ENCODE data around the gene MEGF11.

Gene MEGF11

GRCh38 chr15:66016199-66016598 is 237.4 kb downstream of the MEGF11 start:
- DNase-seq (ENCODE audit: low read depth in 1 of 2, low spot score in 1 of 2), result no peak
- Histone ChIP-seq H3K27ac (replicated peaks) (no peak overlapping the region), H3K27me3 (ENCODE audit: insufficient read depth, poor library complexity, severe bottlenecking) (peaks cover 7% of the 10 kb centered on the region), H3K4me3 (replicated peaks; ENCODE audit: insufficient read depth, low read length) (no peak overlapping the region)
- TF ChIP-seq REST (IDR thresholded peaks at IDR 0.05; ENCODE audit: insufficient replicate concordance, low read depth) (no peak), CTCF (IDR thresholded peaks at IDR 0.05; ENCODE audit: insufficient read depth, low read length) (no peak), POLR2AphosphoS5 (IDR thresholded peaks at IDR 0.05; ENCODE audit: low read depth) (no peak), GABPA (IDR thresholded peaks at IDR 0.05; ENCODE audit: low read depth) (no peak), SPI1 (IDR thresholded peaks at IDR 0.05; ENCODE audit: borderline replicate concordance, low read depth) (no peak)

DNA sequence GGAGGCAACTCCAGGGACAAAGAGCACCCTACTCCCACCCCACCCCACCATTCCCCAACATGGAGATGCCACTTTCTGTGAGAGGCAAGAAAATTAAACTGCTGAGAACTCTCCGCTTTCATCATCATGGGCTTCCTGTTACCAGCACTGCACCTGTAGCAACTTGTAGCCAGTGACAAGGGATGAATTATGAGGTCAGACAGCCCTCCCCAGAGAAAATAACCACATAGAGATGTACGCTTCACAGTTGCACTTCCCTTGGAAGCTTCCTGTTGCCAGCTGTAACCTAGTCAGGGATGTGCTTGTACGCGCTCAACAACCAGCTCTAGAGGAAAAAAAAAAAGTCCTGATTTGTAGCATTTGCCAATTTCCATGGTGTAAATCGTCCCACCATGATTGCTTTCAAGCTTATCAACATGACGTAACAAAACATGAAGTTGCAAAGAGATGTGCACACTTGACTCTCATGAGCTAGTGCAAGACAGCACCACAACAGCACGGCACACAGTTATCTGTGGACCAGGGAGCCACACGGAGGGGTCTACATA is 238.8 kb downstream of the MEGF11 start:
- peaks cover 7% of the 10 kb centered on the region for H3K27me3 ChIP-seq (ENCODE audit: insufficient read depth, poor library complexity, severe bottlenecking)
- no peak for DNase-seq (ENCODE audit: low read depth in 1 of 2, low spot score in 1 of 2)
- no peak overlapping the region for H3K27ac ChIP-seq (replicated peaks)
- H3K4me3 ChIP-seq (replicated peaks; ENCODE audit: insufficient read depth, low read length), result no peak overlapping the region
- no peak for TF ChIP-seq CTCF (IDR thresholded peaks at IDR 0.05; ENCODE audit: insufficient read depth, low read length)
- TF ChIP-seq REST (IDR thresholded peaks at IDR 0.05; ENCODE audit: insufficient replicate concordance, low read depth), result no peak
- no peak for TF ChIP-seq SPI1 (IDR thresholded peaks at IDR 0.05; ENCODE audit: borderline replicate concordance, low read depth)
- no peak for TF ChIP-seq POLR2AphosphoS5 (IDR thresholded peaks at IDR 0.05; ENCODE audit: low read depth)
- TF ChIP-seq GABPA (IDR thresholded peaks at IDR 0.05; ENCODE audit: low read depth), result no peak

DNA sequence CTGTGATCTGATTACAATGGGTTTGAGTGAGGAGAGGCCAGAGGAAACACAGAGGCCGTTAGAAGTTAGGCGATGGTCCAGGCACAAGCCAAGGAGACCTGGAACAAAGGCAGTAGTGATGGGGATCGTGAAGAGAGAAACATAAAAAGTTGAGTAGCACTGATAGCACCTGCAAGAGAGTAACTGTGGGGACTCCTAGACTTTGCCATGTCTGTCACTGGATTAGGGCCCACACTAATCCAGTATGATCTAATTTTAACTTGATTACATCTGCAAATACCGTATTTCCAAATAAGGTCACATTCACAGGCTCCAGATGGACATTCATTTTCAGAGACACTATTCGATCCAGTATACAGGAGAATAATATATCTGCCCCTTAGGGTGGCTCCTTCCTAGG is 239.5 kb downstream of the MEGF11 start:
- TF ChIP-seq SPI1 (IDR thresholded peaks at IDR 0.05; ENCODE audit: borderline replicate concordance, low read depth), result no peak
- TF ChIP-seq CTCF (IDR thresholded peaks at IDR 0.05; ENCODE audit: insufficient read depth, low read length), result no peak
- no peak for TF ChIP-seq GABPA (IDR thresholded peaks at IDR 0.05; ENCODE audit: low read depth)
- TF ChIP-seq POLR2AphosphoS5 (IDR thresholded peaks at IDR 0.05; ENCODE audit: low read depth), result no peak
- no peak for TF ChIP-seq REST (IDR thresholded peaks at IDR 0.05; ENCODE audit: insufficient replicate concordance, low read depth)
- no peak for DNase-seq (ENCODE audit: low read depth in 1 of 2, low spot score in 1 of 2)
- Histone ChIP-seq H3K27me3 (ENCODE audit: insufficient read depth, poor library complexity, severe bottlenecking) (peaks cover 7% of the 10 kb centered on the region), H3K27ac (replicated peaks) (no peak overlapping the region), H3K4me3 (replicated peaks; ENCODE audit: insufficient read depth, low read length) (no peak overlapping the region)
